GM12878 (cell line): ENCODE data around the gene USP21. TPM values are rescaled to one million over a fixed set of nuclear protein-coding genes. Genes with fewer than 3 reads are reported as not detected.

Source experiments
- ATF7 ChIP-seq: fragments of 450-650 bp; IDR thresholded peaks from 2 replicates; pipeline ENCODE4 v1.6.1; 2016; ENCODE audit warnings: low read depth, mild to moderate bottlenecking
- BRCA1 ChIP-seq: IDR thresholded peaks from 2 replicates; pipeline ENCODE4 v1.6.1; 2011; ENCODE audit warnings: low read depth, low read length, improper control_type of control experiment
- CBX3 ChIP-seq: fragments of 200-600 bp; sonication (generic); IDR thresholded peaks from 2 replicates; pipeline ENCODE4 v1.6.1; 2016; ENCODE audit warnings: low read depth, borderline replicate concordance
- CEBPB ChIP-seq, 2 experiments: fragments of 150-350 bp in 1 of 2; IDR thresholded peaks; 2 replicates each; pipeline ENCODE4 v1.6.1; 2012 to 2014; ENCODE audit warnings: low read depth in 2 of 2, low read length in 2 of 2, borderline replicate concordance in 1 of 2, inconsistent platforms in 1 of 2
- EED ChIP-seq: sonication (generic); IDR thresholded peaks from 2 replicates; pipeline ENCODE4 v1.6.1; 2016; ENCODE audit warnings: antibody characterized with exemption, low read depth
- FOXK2 ChIP-seq: fragments of 450-650 bp; IDR thresholded peaks from 2 replicates; pipeline ENCODE4 v1.6.1; 2017; ENCODE audit warnings: mild to moderate bottlenecking, moderate library complexity
- KDM1A ChIP-seq: fragments of 200-600 bp; sonication (generic); IDR thresholded peaks from 2 replicates; pipeline ENCODE4 v1.6.1; 2016; ENCODE audit warnings: borderline replicate concordance
- MEF2A ChIP-seq: IDR thresholded peaks from 2 replicates; pipeline ENCODE4 v1.6.1; 2011; ENCODE audit warnings: low read depth, mild to moderate bottlenecking, low read length, moderate library complexity; ENCODE audit not compliant: insufficient read depth
- MYB ChIP-seq: fragments of 150-350 bp; IDR thresholded peaks from 2 replicates; pipeline ENCODE4 v1.6.1; 2014; ENCODE audit warnings: mild to moderate bottlenecking, low read depth, low read length, borderline replicate concordance
- PML ChIP-seq: IDR thresholded peaks from 2 replicates; pipeline ENCODE4 v1.6.1; 2012; ENCODE audit warnings: low read length, inconsistent platforms
- RUNX3 ChIP-seq: IDR thresholded peaks from 2 replicates; pipeline ENCODE4 v1.6.1; 2012; ENCODE audit warnings: low read length, inconsistent platforms
- SMARCA5 ChIP-seq: fragments of 450-650 bp; IDR thresholded peaks from 2 replicates; pipeline ENCODE4 v1.6.1; 2017; ENCODE audit warnings: mild to moderate bottlenecking
- TAF1 ChIP-seq: IDR thresholded peaks from 2 replicates; pipeline ENCODE4 v1.6.1; 2011; ENCODE audit warnings: mild to moderate bottlenecking, low read depth, low read length, borderline replicate concordance
- YY1 ChIP-seq: IDR thresholded peaks from 2 replicates; pipeline ENCODE4 v1.6.1; 2011; ENCODE audit warnings: low read depth, mild to moderate bottlenecking, low read length
- ZNF622 ChIP-seq: fragments of 450-650 bp; IDR thresholded peaks from 2 replicates; pipeline ENCODE4 v1.6.1; 2017; ENCODE audit warnings: mild to moderate bottlenecking, inconsistent platforms
- ZZZ3 ChIP-seq: IDR thresholded peaks from 2 replicates; pipeline ENCODE4 v1.6.1; 2011; ENCODE audit warnings: low read depth; ENCODE audit not compliant: control insufficient read depth, insufficient read length
- polyA plus RNA-seq, 11 experiments: library from polyadenylated mRNA; depleted of rRNA in 4 of 11; unstranded in 6 of 11; stranded (reverse) in 5 of 11; fragments of >200 nt; fragmentation: Nextera tagmentation in 4 of 11; fragmentation: Illumina TruSeq in 1 of 11; extraction: Ambion mirVana in 4 of 11; extraction: Trizol in 1 of 11; gene quantifications; 1 replicate in 1 of 11; 2 replicates in 10 of 11; pipeline versions ENCODE4 v1.2.1 to v1.2.3, GENCODE V29; 2011 to 2016; ENCODE audit warnings: inconsistent platforms in 2 of 11, missing spikeins in 2 of 11, low read depth in 1 of 11
- total RNA-seq, 4 experiments: library from RNA; depleted of rRNA in 3 of 4; stranded (reverse); fragments of >200 nt in 3 of 4; fragmentation: Illumina TruSeq in 1 of 4; extraction: Trizol in 1 of 4; gene quantifications; 2 replicates each; pipeline versions ENCODE4 v1.2.1 to v1.2.3, GENCODE V29; 2013 to 2021
- TF ChIP-seq, protein P1 (sequence below): fragments of 450-650 bp; IDR thresholded peaks from 2 replicates; pipeline ENCODE4 v1.6.1; 2018; ENCODE audit warnings: borderline replicate concordance, mild to moderate bottlenecking; ENCODE audit not compliant: partially characterized antibody
- TF ChIP-seq, protein P2 (sequence below): fragments of 450-650 bp; IDR thresholded peaks from 2 replicates; pipeline ENCODE4 v1.6.1; 2017; ENCODE audit warnings: low read depth, mild to moderate bottlenecking, moderate library complexity
- TF ChIP-seq, protein P3 (sequence below): IDR thresholded peaks from 2 replicates; pipeline ENCODE4 v1.6.1; 2011; ENCODE audit warnings: borderline replicate concordance, low read depth, mild to moderate bottlenecking, moderate library complexity, mixed read lengths, low read length; ENCODE audit not compliant: insufficient read depth; ENCODE audit errors: extremely low read length
- TF ChIP-seq, protein P4 (sequence below): IDR thresholded peaks from 2 replicates; pipeline ENCODE4 v1.6.1; 2011; ENCODE audit warnings: borderline replicate concordance, low read depth, mild to moderate bottlenecking, moderate library complexity, low read length; ENCODE audit not compliant: insufficient read depth, poor library complexity, severe bottlenecking
- TF ChIP-seq, protein P5 (sequence below): fragments of 450-650 bp; formaldehyde crosslinking; IDR thresholded peaks from 2 replicates; pipeline ENCODE4 v1.5.0; 2022; ENCODE audit warnings: mild to moderate bottlenecking, missing genetic modification characterization

The USP21 gene
- total and polyA plus RNA-seq, 10 of the 15 experiments (the other 5 are each of a cell fraction or from before 2014, with no cell fraction given) = 3.2 to 28.6 (median 16.6) TPM

DNA sequence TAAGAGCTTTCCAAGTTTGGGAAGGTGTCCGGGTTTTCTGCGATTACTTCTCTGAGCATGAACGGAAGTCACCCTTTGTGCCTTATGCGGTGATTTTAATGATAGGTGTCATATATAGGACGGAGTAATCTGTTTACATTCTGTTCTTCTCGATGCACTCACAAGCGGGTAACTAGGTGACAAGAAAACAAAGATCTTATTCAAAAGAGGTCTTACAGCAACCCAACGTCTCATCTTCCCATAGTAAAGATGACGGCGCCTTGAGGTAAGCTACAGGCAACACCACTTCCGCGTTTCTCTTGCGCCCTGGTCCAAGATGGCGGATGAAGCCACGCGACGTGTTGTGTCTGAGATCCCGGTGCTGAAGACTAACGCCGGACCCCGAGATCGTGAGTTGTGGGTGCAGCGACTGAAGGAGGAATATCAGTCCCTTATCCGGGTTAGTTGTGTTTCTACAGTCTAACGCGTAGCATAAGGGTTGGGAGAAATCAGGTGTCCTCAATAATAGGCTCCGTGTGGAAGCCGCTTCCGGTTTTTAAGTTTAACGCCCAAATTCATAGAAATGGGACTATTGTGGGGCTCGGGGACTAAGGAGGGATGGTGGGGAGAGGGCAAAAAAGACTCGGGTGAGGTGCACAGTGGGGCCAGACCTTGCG lies 5.5 kb upstream of the USP21 start, which contains the start of gene UFC1 (continued):
- peak; percentile 55 for TF ChIP-seq FOXK2
- no peak for TF ChIP-seq ZZZ3
- TF ChIP-seq, protein P1, sequence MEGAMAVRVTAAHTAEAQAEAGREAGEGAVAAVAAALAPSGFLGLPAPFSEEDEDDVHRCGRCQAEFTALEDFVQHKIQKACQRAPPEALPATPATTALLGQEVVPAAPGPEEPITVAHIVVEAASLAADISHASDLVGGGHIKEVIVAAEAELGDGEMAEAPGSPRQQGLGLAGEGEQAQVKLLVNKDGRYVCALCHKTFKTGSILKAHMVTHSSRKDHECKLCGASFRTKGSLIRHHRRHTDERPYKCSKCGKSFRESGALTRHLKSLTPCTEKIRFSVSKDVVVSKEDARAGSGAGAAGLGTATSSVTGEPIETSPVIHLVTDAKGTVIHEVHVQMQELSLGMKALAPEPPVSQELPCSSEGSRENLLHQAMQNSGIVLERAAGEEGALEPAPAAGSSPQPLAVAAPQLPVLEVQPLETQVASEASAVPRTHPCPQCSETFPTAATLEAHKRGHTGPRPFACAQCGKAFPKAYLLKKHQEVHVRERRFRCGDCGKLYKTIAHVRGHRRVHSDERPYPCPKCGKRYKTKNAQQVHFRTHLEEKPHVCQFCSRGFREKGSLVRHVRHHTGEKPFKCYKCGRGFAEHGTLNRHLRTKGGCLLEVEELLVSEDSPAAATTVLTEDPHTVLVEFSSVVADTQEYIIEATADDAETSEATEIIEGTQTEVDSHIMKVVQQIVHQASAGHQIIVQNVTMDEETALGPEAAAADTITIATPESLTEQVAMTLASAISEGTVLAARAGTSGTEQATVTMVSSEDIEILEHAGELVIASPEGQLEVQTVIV = peak; percentile 87
- no peak for TF ChIP-seq KDM1A
- no peak for TF ChIP-seq MYB
- no peak for TF ChIP-seq CEBPB (IDR thresholded peaks at IDR 0.05; ENCODE audit: borderline replicate concordance in 1 of 2, low read depth in 2 of 2, low read length in 2 of 2)
- peak; percentile 73 for TF ChIP-seq RUNX3
- no peak for TF ChIP-seq MEF2A
- peak; percentile 96 for TF ChIP-seq TAF1
- peak; percentile 95 for TF ChIP-seq PML
- TF ChIP-seq, protein P2, sequence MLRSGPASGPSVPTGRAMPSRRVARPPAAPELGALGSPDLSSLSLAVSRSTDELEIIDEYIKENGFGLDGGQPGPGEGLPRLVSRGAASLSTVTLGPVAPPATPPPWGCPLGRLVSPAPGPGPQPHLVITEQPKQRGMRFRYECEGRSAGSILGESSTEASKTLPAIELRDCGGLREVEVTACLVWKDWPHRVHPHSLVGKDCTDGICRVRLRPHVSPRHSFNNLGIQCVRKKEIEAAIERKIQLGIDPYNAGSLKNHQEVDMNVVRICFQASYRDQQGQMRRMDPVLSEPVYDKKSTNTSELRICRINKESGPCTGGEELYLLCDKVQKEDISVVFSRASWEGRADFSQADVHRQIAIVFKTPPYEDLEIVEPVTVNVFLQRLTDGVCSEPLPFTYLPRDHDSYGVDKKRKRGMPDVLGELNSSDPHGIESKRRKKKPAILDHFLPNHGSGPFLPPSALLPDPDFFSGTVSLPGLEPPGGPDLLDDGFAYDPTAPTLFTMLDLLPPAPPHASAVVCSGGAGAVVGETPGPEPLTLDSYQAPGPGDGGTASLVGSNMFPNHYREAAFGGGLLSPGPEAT = peak; percentile 86
- TF ChIP-seq, protein P3, sequence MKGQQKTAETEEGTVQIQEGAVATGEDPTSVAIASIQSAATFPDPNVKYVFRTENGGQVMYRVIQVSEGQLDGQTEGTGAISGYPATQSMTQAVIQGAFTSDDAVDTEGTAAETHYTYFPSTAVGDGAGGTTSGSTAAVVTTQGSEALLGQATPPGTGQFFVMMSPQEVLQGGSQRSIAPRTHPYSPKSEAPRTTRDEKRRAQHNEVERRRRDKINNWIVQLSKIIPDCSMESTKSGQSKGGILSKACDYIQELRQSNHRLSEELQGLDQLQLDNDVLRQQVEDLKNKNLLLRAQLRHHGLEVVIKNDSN = no peak
- TF ChIP-seq, protein P4, sequence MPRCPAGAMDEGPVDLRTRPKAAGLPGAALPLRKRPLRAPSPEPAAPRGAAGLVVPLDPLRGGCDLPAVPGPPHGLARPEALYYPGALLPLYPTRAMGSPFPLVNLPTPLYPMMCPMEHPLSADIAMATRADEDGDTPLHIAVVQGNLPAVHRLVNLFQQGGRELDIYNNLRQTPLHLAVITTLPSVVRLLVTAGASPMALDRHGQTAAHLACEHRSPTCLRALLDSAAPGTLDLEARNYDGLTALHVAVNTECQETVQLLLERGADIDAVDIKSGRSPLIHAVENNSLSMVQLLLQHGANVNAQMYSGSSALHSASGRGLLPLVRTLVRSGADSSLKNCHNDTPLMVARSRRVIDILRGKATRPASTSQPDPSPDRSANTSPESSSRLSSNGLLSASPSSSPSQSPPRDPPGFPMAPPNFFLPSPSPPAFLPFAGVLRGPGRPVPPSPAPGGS = no peak
- TF ChIP-seq ATF7 = peak; percentile 78
- TF ChIP-seq YY1 = peak; percentile 100
- no peak for TF ChIP-seq SMARCA5
- no peak for TF ChIP-seq ZNF622
- TF ChIP-seq CBX3 = no peak
- TF ChIP-seq, protein P5, sequence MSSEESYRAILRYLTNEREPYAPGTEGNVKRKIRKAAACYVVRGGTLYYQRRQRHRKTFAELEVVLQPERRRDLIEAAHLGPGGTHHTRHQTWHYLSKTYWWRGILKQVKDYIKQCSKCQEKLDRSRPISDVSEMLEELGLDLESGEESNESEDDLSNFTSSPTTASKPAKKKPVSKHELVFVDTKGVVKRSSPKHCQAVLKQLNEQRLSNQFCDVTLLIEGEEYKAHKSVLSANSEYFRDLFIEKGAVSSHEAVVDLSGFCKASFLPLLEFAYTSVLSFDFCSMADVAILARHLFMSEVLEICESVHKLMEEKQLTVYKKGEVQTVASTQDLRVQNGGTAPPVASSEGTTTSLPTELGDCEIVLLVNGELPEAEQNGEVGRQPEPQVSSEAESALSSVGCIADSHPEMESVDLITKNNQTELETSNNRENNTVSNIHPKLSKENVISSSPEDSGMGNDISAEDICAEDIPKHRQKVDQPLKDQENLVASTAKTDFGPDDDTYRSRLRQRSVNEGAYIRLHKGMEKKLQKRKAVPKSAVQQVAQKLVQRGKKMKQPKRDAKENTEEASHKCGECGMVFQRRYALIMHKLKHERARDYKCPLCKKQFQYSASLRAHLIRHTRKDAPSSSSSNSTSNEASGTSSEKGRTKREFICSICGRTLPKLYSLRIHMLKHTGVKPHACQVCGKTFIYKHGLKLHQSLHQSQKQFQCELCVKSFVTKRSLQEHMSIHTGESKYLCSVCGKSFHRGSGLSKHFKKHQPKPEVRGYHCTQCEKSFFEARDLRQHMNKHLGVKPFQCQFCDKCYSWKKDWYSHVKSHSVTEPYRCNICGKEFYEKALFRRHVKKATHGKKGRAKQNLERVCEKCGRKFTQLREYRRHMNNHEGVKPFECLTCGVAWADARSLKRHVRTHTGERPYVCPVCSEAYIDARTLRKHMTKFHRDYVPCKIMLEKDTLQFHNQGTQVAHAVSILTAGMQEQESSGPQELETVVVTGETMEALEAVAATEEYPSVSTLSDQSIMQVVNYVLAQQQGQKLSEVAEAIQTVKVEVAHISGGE (CRISPR knock-in tag) = peak; percentile 89
- no peak for TF ChIP-seq BRCA1
- no peak for TF ChIP-seq EED
